B cell (primary cell): Measurements from ENCODE around the gene ADGRL2.

Source experiments
- CTCF ChIP-seq: fragments of 200-600 bp; IDR thresholded peaks from one replicate; pipeline ENCODE4 v1.8.0; 2022; ENCODE audit warnings: antibody characterized with exemption, mild to moderate bottlenecking
- EZH2 ChIP-seq: IDR thresholded peaks from 2 replicates; pipeline ENCODE4 v1.6.1; 2012; ENCODE audit warnings: borderline replicate concordance, low read depth, mild to moderate bottlenecking, moderate library complexity, low read length; ENCODE audit not compliant: insufficient read depth, poor library complexity, severe bottlenecking

DNA sequence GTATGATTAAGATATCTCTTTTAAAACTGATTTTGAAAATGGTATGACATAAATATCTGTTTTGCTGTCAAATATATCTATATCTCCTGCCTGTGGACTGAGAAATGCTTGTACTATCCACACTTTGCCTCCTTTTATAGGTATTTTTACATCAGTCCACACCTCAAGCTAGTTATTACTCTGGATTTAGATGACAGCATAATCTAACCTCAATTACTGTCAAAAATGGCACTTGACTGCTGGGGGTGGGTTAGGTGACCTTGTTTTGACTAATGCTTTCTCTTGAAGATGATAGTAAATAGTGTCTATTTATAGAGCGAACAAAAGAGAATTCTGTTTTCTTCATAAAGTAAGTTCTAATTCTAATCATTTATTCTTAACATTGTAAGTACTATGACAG, 9.1 kb downstream of the ADGRL2 start:
- TF ChIP-seq CTCF (no peak), EZH2 (no peak)
